HG03378 (cell line): ENCODE data around the gene PALLD.

Experiments used
- ATAC-seq: cut with Tn5 transposase; IDR thresholded peaks from one replicate; pipeline ENCODE4 v1.9.1; 2021; ENCODE audit warnings: mild to moderate bottlenecking, moderate library complexity; ENCODE audit not compliant: unreplicated experiment

PALLD gene

DNA sequence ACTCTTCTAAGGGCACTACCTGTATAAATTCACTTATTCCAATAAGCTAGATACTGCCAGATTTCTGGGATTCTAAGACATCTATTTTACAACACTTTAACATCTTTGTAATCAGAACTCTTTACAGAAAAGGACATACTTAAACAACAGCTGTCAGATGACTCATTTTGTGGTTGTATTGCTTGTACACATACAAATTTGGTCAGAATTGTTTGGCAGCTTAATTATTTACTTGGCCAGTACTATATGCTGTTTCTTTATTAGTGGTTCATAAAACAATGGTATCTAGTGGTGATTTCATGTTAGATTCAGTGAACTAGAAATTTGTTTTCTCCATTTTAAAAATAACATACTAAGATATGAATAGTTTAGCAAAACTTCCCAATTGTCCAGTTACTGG, 27.2 kb downstream of the PALLD start:
- ATAC-seq = no peak

DNA sequence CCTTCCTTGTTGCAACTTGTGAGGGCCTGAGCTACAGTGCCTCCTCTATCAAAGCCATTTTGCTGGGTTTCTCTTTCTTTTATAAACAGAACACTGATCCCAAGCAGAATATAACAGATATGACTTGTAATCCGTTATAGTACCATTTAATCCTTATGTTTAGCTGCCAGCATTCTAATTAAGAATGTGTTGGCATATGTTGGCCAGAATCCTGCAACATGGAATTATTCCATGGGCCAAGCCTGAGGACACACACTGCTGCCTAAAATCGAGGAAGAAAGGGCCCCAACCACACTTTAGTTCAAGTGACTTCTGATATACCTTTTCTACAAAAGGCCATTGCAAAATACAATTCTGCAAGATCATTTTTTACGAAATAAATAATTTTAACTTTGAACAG, 28.0 kb downstream of the PALLD start:
- ATAC-seq = no peak

DNA sequence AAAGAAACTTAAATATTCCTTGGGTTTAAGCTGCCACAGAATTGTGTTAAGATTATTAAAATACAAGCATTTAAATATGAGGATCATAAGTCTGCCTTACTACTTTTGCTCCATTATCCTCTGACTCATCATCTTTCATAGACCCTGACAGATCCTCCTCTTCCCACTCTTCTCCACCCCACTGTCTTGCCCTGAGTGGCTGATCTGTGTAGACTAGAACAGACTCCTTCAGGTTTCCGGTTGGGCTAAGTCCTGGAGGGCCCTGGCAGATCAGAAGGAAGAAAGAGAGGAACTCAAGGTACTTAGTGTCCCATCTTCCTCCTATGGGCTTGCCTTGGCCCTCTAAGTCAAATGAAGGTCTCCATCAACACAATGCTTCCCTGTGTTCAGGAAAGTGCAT, 30.7 kb downstream of the PALLD start:
- no peak for ATAC-seq

DNA sequence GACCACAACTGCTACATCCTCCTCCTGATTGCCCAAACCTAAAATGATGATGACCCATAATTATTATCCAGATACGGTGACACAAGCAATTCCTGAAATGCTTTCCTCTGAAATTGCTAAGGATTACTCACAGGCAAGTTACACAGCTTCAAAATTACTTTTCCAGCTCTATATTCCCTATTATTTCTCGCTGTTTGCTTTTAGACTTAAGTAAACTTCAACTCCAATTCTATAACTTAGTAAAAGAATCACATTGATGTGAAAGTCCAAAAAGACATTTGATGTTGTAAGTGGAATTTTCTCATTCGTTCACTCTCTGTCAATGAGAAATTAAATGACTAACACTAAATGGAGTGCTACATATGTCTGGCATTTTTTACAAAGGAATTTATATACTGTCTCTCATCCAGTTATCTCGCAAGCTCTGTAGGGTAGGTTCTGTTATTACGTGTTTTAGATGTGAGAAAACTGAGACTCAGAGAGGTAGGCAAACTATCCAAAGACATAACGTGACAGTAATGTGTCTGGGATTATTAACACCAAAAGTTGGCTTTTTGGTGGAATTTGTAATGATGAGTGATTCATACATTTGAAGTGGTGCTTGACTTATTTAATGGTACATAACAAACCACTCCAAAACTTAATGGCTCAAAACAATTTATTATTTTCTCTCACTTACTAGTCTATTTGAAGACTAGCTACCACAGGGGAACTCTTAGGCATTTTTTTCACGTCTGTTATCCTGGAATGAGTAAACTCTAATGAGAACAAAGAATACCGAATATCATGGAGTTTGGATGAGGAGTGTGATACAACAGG, 31.5 kb downstream of the PALLD start:
- ATAC-seq = no peak

DNA sequence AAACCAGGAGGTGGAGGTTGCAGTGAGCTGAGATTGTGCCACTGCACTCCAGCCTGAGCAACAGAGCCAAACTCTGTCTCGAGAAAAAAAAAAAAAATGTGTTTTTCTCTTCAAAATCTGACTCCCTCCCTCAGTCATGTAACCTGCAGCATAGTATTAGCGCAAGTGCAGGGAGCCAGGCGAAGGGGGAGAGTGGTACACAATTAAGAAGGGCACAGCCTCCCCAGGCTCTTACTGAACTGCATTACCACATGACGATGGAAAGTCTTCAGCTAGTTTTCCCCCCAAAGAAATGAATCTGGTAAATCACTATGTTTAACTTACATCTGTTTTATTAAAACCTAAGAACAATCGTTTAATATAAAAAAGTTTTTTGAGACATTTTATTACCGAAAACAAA, 32.4 kb downstream of the PALLD start:
- ATAC-seq = no peak

DNA sequence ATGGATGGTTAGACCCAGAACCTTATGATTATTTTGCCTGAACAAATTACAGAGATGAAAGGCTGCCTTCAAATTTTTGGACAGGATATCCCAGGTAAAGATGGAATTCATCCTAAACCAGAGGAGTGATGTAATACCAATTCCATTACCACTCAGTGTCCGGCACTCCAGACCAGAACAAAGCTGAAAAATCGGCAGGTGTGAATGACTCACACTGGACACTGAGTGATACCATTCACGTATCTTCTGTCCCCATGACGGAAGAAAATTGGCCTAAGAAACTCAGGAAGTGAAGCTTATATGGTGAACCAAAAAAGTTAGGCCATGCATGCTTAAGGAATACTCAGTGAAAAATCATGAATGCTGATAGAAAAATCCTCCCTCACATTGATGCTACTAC, 34.5 kb downstream of the PALLD start:
- no peak for ATAC-seq

DNA sequence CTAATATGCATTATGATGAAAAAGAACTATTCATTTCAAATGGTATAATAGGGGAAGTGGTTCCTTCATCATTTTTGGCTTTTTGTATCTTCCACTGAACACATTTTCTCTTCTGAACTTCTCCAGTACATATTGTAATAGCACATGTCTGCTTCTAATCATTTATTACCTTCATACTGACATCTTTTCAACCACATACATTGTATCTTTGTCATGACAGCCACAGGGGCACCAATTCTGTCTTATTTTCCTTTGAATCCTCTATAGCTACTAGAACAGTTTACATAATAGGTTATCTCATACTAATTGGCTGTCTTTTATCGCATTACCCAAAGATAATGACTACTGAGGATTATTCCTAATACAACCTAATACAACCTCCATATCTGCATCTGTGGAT, 37.7 kb downstream of the PALLD start:
- no peak for ATAC-seq

DNA sequence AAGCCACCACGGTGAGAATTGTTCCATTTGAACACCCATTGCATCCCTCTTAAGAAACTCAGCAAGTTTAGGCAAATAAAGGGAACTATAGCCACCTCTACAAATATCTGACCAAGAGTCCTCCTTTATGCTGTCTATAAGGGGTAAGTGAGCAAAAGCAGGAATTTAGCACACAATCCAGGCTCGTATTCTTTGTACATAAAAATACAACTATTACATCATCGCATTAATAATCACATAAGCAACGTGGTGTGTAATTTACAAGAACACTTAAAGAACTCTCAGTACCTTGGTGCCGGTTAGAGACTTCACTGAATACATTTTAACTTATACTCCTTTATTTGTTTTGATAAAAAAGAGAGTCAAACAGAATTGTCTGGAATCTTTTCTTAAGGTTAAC, 38.8 kb downstream of the PALLD start:
- no peak for ATAC-seq

DNA sequence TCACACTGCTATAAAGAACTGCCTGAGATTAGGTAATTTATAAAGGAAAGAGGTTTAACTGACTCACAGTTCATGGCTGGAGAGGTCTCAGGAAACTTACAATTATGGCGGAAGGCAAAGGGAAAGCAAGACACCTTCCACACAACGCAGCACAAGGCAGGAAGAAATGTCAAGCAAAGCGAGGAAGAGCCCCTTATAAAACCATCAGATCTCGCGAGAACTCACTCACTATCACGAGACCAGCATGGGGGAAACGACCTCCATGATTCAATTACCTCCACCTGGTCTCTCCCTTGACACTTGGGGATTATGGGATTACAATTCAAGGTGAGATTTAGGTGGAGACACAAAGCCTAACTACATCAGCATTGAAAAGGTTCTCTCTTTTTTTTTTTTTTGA, 39.6 kb downstream of the PALLD start:
- no peak for ATAC-seq

DNA sequence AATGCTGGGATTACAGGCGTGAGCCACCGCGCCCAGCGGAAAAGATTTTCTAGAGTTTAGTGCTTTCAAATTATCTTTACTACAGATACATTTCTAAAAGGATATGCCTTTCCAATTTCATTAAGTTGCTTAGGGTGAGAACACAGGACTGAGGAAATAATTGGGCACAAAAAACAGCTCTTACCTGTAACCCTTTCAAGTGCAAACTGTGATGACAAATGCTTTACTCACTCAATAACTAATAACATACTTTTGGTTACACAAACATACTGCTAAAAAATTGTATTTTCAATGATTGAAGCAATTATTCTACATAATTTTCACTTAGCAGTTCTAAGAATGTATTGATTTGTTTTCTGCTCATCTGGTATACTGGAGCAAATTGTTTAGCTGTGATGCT, 40.2 kb downstream of the PALLD start:
- no peak for ATAC-seq

DNA sequence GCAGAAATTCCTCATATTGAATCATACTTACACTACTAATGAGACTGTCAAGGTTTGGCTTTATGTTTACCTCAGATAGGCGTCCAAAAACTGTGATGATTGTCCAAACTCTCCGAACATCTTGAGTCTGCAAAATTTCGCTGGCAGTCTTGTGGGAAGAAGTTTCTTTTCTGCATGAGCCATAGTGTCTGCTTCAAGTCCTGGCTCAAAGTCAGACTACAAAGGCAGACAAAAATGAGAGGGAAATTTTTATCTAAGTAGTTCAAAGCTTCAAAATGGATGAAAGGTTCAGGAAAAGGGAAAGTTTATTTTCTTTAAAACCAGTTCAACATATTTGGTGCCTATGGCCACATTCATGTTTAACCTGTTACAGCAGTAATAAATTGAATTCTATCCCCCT, 40.7 kb downstream of the PALLD start:
- ATAC-seq = no peak

DNA sequence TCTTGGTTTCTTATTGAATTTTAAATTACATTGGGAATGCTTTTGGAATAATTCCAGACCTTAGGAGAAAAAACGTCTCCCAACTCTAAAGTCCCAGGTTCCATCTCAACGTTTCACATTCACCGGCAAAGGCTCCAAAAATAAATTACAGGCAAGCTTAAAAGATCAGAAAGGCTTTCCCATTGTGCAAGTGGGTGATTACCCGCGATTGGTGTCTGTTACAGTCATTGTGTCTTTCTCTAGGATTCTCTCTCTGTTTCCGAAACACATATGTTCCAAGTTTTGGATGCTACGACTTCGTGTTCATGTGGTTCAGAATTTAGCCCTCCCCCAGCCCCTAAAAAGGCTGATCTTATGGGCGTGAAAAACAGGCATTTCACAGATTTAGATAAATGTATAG, 41.8 kb downstream of the PALLD start:
- no peak for ATAC-seq

DNA sequence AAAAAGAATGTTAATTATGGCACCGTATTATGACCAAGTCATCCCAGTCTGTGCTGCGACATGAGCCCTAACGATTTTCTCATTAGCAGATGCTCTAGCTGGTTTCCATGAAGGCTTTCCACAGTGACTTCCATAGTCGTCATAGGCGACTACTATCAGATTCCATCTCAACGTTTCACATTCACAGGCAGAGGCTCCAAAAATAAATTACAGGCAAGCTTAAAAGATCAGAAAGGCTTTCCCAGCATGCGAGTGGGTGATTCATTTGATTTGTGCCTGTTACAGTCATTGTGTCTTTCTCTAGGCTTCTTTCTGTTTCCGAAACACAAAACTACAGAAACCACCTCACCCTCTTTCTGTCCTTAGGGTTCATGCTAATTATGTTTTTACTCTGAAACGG, 43.2 kb downstream of the PALLD start:
- ATAC-seq = no peak

DNA sequence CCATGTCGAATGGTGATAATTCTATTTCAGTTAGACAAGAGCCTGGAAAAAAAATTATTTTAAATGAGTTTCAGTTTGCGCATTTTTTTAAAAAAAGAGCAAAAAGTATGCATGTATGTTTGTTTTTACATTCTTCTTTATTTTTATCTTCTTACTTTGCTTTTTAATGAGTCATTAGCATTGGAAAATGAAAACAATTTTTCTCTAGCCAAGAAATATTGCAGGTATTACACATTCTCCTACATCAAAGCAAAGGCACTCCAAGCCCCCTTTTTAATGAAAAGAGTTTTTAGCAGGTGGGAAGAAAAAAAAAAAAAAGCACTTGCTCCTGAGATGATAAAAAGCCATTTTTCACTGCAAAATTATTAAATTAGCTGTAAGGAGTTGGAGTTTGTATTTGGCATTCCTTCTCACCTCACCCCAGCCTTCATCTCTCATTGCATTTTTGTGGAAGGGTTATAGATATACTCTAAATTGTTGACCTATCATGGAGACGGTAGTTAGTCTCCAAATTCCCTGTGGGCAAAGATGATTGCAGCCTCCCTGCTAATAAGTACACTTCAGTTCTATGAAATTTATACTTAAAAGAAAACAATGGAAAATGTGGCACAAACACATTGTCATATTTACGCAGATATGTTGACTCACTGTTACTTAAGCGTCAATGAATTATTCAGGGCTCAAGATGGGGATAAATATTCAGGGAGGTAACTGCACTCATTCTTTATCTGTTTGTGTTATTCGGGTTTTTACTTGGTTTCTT, 43.8 kb downstream of the PALLD start:
- no peak for ATAC-seq

DNA sequence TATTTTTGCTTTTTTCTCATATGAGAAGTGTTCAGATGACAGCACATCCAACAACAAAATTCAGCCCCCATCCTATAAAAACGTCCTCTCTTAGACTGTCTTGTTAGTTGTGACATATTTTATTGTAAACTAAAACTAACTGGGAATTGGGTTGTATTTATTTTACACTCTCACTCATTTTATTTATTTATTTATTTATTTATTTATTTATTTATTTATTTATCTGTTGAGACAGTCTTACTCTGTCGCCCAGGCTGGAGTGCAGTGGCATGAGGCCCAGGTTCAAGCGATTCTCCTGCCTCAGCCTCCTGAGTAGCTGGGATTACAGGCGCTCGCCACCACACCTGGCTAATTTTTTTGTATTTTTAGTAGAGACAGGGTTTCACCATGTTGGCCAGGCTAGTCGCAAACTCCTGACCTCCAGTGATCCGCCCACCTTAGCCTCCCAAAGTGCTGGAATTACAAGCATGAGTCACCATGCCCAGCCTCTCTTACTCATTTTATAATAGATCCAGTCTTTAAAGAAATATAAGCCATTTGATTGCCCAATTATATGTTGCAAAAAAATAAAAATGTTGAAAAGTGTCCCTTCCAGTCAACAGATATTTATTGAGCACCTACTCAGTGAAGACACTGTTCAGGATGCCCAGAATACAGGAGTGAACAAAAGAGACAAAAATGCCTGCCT, 44.6 kb downstream of the PALLD start:
- no peak for ATAC-seq

DNA sequence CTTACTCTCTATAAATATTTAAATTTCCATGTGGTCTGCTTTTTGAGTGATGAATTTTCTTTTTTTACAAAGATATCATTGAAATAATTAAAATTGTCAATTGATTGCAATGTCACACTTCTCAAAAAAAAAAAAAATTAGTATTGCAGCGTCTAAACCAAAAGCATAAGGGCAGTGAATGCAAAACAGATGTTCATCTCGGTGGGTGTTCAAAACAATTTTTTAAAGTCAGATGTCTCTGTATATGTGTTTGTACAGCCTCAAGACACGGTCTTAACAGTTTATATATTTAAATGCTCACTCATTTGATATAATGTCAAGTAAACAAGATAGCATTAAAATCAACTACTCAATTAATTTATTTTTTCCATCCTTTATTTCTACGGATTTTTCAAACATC, 52.3 kb downstream of the PALLD start:
- ATAC-seq = no peak

DNA sequence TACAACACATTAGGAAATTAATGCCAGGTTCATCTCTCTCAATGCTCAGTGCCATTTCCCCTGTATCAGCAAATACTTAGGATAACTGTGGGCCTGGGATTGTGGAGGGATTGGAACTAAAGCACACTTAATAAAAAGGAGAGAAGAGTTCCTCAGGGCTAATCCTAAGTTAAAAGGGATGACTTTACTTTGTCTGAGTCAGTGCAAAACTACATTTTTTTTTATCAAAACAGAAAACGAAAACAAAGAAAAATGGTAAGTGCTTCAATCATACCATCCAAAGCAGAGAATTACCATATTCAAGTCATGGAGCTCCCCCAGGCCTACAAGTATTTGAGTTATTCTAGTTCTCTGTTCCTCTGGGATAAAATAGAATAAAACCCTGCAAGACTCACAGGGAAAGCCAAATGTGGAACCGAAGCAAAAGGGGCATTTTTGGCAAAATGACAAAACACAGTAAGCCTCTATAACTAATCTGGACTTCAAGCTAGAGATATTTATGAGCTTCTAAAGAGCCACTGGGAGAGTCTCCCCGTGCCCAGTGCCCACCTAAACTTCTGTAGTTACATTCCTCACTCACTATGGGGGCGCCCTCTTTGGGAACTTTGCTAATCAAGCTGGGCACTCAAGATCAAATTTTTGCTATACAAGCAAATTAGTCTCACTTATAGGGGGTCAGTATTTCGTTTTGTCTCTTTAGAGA, 53.4 kb downstream of the PALLD start:
- no peak for ATAC-seq

DNA sequence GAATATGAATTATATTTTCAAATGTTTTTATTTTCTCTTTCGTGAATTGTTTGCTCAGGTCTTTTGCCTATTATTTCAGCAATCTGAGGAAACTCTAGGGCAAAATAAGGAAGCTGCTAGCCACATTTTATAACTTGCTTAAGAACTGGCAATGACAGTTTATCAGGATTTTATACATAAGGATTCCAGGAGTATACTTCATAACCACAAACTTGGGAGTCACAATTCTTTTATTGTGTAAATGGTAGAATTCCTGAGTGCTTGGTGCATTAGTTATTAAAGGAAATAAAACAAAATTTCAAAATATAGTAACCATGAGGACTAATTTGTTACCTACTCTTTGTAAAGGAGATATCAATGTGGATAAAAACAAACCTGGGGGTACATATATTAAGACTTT, 54.4 kb downstream of the PALLD start:
- ATAC-seq = no peak

DNA sequence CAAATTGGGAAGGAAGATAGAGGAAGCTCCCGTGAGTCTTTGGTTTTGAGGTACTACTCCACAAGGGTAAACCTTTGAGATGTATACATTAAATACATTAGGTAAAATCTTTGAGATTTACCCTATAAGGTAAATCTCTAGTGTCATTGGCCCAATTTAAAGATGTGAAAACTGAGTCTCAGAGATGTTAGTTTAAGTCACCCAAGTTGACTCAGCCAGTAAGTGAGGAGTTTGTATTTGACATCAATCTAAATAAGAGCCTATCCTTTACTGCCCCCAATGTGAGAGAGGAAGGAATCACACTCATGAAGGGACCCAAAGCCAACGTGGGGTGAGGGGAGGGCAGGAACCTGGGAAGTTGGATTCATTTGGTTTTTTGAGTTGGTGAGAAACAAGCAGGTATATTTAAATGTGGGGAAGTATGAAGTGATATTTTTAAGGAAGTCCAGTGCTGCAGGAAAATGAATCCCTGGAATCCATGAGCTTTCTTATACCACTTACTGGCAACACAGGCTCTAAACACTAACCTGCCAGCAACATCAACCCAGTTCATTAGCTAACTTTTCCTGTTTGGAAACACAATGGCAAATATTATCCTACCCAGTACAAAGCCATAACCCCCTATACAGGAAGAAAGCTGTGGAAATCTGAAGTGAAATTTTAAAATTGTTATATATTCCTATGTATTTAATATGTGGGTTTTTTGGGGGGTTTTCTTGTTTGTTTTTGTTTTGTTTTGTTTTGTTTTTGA, 55.3 kb downstream of the PALLD start:
- ATAC-seq = no peak

DNA sequence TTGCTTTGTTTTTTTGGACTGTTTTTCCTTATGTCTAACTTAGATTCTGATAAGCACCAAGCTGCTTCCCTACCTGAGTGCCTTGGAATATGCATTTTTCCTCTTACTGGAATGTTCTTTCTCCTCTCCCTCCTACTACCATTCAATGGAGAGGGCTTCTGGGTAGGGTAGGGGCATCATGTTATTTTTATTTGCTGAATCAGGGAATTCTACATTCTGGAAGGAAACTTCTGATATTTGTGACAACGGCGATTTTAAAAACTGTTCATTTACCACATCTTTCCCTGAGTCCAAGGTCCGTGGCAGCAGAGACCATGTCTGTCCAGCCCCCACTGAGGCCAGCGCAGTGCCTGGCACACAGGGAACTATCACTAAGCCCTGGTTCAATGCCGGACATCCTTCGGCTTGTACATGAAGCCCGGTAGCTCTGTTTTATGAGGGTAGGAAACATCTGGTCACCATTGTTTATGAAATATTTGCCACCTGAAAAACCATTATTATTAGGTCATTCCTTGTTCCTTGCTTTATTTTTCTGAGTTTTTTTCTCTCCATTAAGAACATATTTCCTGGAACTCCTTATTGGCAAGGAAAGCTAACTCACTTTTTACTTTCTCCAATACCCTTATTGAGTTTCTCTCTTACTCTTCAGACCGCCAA, 57.0 kb downstream of the PALLD start:
- no peak for ATAC-seq
